Stimulated activated CD4-positive, alpha-beta T cell treated with anti-CD3 and anti-CD28 coated beads, Interleukin-2, amount 100 ng/mL, for 48 hours (primary cell): ENCODE measurements around the gene SHFL.
A peak's percentile ranks its signal among the peaks of the same experiment; 100 is the strongest.

Source experiments
- DNase-seq, 2 donors: peaks; one replicate each; pipeline ENCODE4 v3.0.0-alpha.2; 2020

The SHFL gene

GRCh38 chr19:10110076-10110971, 24.2 kb downstream of the SHFL start:
- no peak for DNase-seq

- no peak for DNase-seq
Measured at GRCh38 chr19:10110972-10111317, 24.8 kb downstream of the SHFL start.

- DNase-seq, result peak; percentile 43 to 55
Measured at GRCh38 chr19:10111405-10111811, 25.3 kb downstream of the SHFL start, which contains the start of gene P2RY11. Gene P2RY11, plus strand, starts transcription at chr19:10111693. Its CDS starts 29 bp downstream, at chr19:10111722.

- peak; percentile 59 for DNase-seq
Measured at GRCh38 chr19:10112037-10112761, 26.1 kb downstream of the SHFL start.

- peak; percentile 74 to 76 for DNase-seq
Measured at GRCh38 chr19:10112895-10113591, 26.9 kb downstream of the SHFL start.

- DNase-seq, result no peak
Measured at GRCh38 chr19:10113592-10113963, 27.5 kb downstream of the SHFL start.

- DNase-seq, result no peak
Measured at GRCh38 chr19:10113964-10114650, 28.0 kb downstream of the SHFL start.

- DNase-seq, result no peak
Measured at GRCh38 chr19:10114651-10115391, 28.7 kb downstream of the SHFL start.

- DNase-seq, result no peak
Measured at GRCh38 chr19:10115392-10116084, 29.4 kb downstream of the SHFL start.

- no peak for DNase-seq
Measured at GRCh38 chr19:10116085-10116865, 30.2 kb downstream of the SHFL start.

- no peak for DNase-seq
Measured at GRCh38 chr19:10116866-10117616, 30.9 kb downstream of the SHFL start.

- DNase-seq, result no peak
Measured at GRCh38 chr19:10118960-10119359, 32.8 kb downstream of the SHFL start.

- DNase-seq, result no peak
Measured at GRCh38 chr19:10120538-10121189, 34.5 kb downstream of the SHFL start.

GRCh38 chr19:10122045-10122444, 35.9 kb downstream of the SHFL start:
- DNase-seq, result no peak

GRCh38 chr19:10124429-10124828, 38.3 kb downstream of the SHFL start:
- no peak for DNase-seq

GRCh38 chr19:10126213-10126639, 40.1 kb downstream of the SHFL start:
- DNase-seq, result no peak

- DNase-seq, result no peak
Measured at GRCh38 chr19:10132905-10133304, 46.8 kb downstream of the SHFL start.

- DNase-seq, result no peak
Measured at GRCh38 chr19:10133596-10133995, 47.5 kb downstream of the SHFL start.

GRCh38 chr19:10134040-10134439, 47.9 kb downstream of the SHFL start:
- DNase-seq, result no peak
